Left ventricle myocardium inferior (tissue), 1 donor: ENCODE data around the gene IL11. TPM values are rescaled to one million over a fixed set of nuclear protein-coding genes. Genes with fewer than 3 reads are reported as not detected.
"Not testable (repeated sequence)": the region's sequence is repeated elsewhere in the genome, so short reads cannot be mapped to it uniquely, and the experiment has no call there.

Source experiments
- DNase-seq: peaks from one replicate; pipeline ENCODE4 v3.0.0-alpha.2; 2020
- H3K27ac ChIP-seq: fragments of 200-600 bp; replicated peaks from 2 replicates; pipeline ENCODE4 v1.8.0; 2021
- H3K27me3 ChIP-seq: fragments of 200-600 bp; 2 replicates; pipeline ENCODE4 v1.8.0; 2021; ENCODE audit warnings: low read depth
- H3K36me3 ChIP-seq: fragments of 200-600 bp; 2 replicates; pipeline ENCODE4 v1.8.0; 2021
- H3K4me1 ChIP-seq: fragments of 200-600 bp; 2 replicates; pipeline ENCODE4 v1.8.0; 2021
- H3K4me3 ChIP-seq: fragments of 200-600 bp; 2 replicates; pipeline ENCODE4 v1.8.0; 2021; ENCODE audit warnings: mild to moderate bottlenecking, moderate library complexity
- H3K9me3 ChIP-seq: fragments of 200-600 bp; replicated peaks from 2 replicates; pipeline ENCODE4 v1.8.0; 2021
- CTCF ChIP-seq: fragments of 200-600 bp; IDR thresholded peaks from 2 replicates; pipeline ENCODE4 v1.8.0; 2021; ENCODE audit warnings: antibody characterized with exemption, mild to moderate bottlenecking, borderline replicate concordance
- intact Hi-C: fragments of 100-400 bp; cut with micrococcal nuclease; formaldehyde crosslinking; loops from one replicate; pipeline ENCODE4 v1.11.0; 2022
- long read RNA-seq: library from polyadenylated mRNA; unstranded; transcript quantifications from one replicate; pipeline ENCODE4 v2.0.0, GENCODE V29; 2021
- total RNA-seq: library from RNA; stranded (reverse); fragmentation: NEBNext Ultra II Directional; extraction: Animal tissue kit (Norgen Biotek cat#: 25700); gene quantifications from one replicate; pipeline ENCODE4 v1.2.1, GENCODE V29; 2021
- donor health status: DM: no; HTN: yes; CAD: no; lungs with severe emphysema.

IL11 gene
- not detected for total RNA-seq
- long read RNA-seq, result 0 reads

- Histone ChIP-seq H3K27ac (no peak within 1 kb of the TSS), H3K27me3 (peaks cover 94% of the 10 kb centered on the region), H3K9me3 (no peaks in the 10 kb centered on the region), H3K36me3 (no peaks in the 10 kb centered on the region), H3K4me1 (peaks cover 24% of the 10 kb centered on the region), H3K4me3 (peak within 1 kb of the TSS; percentile 48)
- no peak for DNase-seq
- no peak for TF ChIP-seq CTCF
- intact Hi-C loops, result no loop called here
These were observed at the start of gene IL11 for GRCh38 chr19:55370305-55370988. TSS of gene IL11 (minus strand) at chr19:55370463. CDS start at chr19:55370310, 153 bp downstream.

- TF ChIP-seq CTCF, result no peak
- Histone ChIP-seq H3K27ac (no peak overlapping the region), H3K27me3 (peaks cover 38% of the 10 kb centered on the region), H3K4me1 (peaks cover 5% of the 10 kb centered on the region), H3K4me3 (no peak overlapping the region), H3K36me3 (no peaks in the 10 kb centered on the region), H3K9me3 (no peaks in the 10 kb centered on the region)
- intact Hi-C loops, result no loop called here
- no peak for DNase-seq
These were observed 49.5 kb upstream of the IL11 start for GRCh38 chr19:55419624-55420236.

- intact Hi-C loops, result no loop called here
- peaks cover 33% of the 10 kb centered on the region for H3K27me3 ChIP-seq
- TF ChIP-seq CTCF, result no peak
- H3K4me1 ChIP-seq, result peaks cover 5% of the 10 kb centered on the region
- DNase-seq, result no peak
- no peak overlapping the region for H3K27ac ChIP-seq
- H3K4me3 ChIP-seq, result no peak overlapping the region
- H3K9me3 ChIP-seq, result no peaks in the 10 kb centered on the region
- H3K36me3 ChIP-seq, result no peaks in the 10 kb centered on the region
These were observed 48.8 kb upstream of the IL11 start for GRCh38 chr19:55419103-55419502.

GRCh38 chr19:55418185-55418584 lies 47.9 kb upstream of the IL11 start:
- Histone ChIP-seq H3K4me1 (no peaks in the 10 kb centered on the region), H3K27me3 (peaks cover 31% of the 10 kb centered on the region), H3K9me3 (no peaks in the 10 kb centered on the region), H3K27ac (no peak overlapping the region), H3K36me3 (no peaks in the 10 kb centered on the region), H3K4me3 (no peak overlapping the region)
- TF ChIP-seq CTCF, result peak; percentile 74
- intact Hi-C loops, result no loop called here
- no peak for DNase-seq

GRCh38 chr19:55410168-55410567 lies 39.9 kb upstream of the IL11 start:
- H3K36me3 ChIP-seq, result peaks cover 7% of the 10 kb centered on the region
- no peaks in the 10 kb centered on the region for H3K9me3 ChIP-seq
- intact Hi-C loops, result no loop called here
- no peak for DNase-seq
- H3K27ac ChIP-seq, result no peak overlapping the region
- TF ChIP-seq CTCF, result no peak
- H3K27me3 ChIP-seq, result no peaks in the 10 kb centered on the region
- H3K4me3 ChIP-seq, result no peak overlapping the region
- H3K4me1 ChIP-seq, result peaks cover 21% of the 10 kb centered on the region

GRCh38 chr19:55409179-55409578 lies 38.9 kb upstream of the IL11 start:
- intact Hi-C loops, H3K4me3 ChIP-seq, DNase-seq, H3K9me3 ChIP-seq, H3K36me3 ChIP-seq, H3K27me3 ChIP-seq, H3K27ac ChIP-seq: not testable (repeated sequence)
- peaks cover 21% of the 10 kb centered on the region for H3K4me1 ChIP-seq
